Upper lobe of right lung (tissue), 1 donor: ENCODE data around the gene SPTBN2. TPM values are rescaled to one million over a fixed set of nuclear protein-coding genes. Genes with fewer than 3 reads are reported as not detected.

Experiments used
- ATAC-seq: fragments of 200-7000 bp; cut with Tn5 transposase; one replicate; pipeline ENCODE4 v1.9.1; 2020; ENCODE audit warnings: mild to moderate bottlenecking, moderate library complexity
- DNase-seq: peaks from one replicate; pipeline ENCODE4 v3.0.0-alpha.2; 2020
- H3K27ac ChIP-seq: fragments of 200-600 bp; one replicate; pipeline ENCODE4 v1.8.0; 2022
- H3K27me3 ChIP-seq: fragments of 200-600 bp; one replicate; pipeline ENCODE4 v1.8.0; 2022; ENCODE audit warnings: mild to moderate bottlenecking
- H3K36me3 ChIP-seq: fragments of 200-600 bp; one replicate; pipeline ENCODE4 v1.8.0; 2022
- H3K4me1 ChIP-seq: fragments of 200-600 bp; one replicate; pipeline ENCODE4 v1.8.0; 2022
- H3K4me3 ChIP-seq: fragments of 200-600 bp; one replicate; pipeline ENCODE4 v1.8.0; 2022; ENCODE audit warnings: mild to moderate bottlenecking
- H3K9me3 ChIP-seq: fragments of 200-600 bp; one replicate; pipeline ENCODE4 v1.8.0; 2022
- intact Hi-C: fragments of 100-400 bp; cut with DNase I; formaldehyde crosslinking; loops from one replicate; pipeline ENCODE4 v1.11.0; 2022
- total RNA-seq: library from RNA; stranded (reverse); fragmentation: NEBNext Ultra II Directional; extraction: Animal tissue kit (Norgen Biotek cat#: 25700); gene quantifications from one replicate; pipeline ENCODE4 v1.2.1, GENCODE V29; 2021
- TF ChIP-seq, protein P1 (sequence below): fragments of 200-600 bp; IDR thresholded peaks from one replicate; pipeline ENCODE4 v1.8.0; 2022; ENCODE audit warnings: antibody characterized with exemption
- donor health status: DM: no; HTN: yes; CAD: no; lungs with severe emphysema.

Gene SPTBN2
- total RNA-seq, 1 donor from 2014 or later = 8.1 TPM

DNA sequence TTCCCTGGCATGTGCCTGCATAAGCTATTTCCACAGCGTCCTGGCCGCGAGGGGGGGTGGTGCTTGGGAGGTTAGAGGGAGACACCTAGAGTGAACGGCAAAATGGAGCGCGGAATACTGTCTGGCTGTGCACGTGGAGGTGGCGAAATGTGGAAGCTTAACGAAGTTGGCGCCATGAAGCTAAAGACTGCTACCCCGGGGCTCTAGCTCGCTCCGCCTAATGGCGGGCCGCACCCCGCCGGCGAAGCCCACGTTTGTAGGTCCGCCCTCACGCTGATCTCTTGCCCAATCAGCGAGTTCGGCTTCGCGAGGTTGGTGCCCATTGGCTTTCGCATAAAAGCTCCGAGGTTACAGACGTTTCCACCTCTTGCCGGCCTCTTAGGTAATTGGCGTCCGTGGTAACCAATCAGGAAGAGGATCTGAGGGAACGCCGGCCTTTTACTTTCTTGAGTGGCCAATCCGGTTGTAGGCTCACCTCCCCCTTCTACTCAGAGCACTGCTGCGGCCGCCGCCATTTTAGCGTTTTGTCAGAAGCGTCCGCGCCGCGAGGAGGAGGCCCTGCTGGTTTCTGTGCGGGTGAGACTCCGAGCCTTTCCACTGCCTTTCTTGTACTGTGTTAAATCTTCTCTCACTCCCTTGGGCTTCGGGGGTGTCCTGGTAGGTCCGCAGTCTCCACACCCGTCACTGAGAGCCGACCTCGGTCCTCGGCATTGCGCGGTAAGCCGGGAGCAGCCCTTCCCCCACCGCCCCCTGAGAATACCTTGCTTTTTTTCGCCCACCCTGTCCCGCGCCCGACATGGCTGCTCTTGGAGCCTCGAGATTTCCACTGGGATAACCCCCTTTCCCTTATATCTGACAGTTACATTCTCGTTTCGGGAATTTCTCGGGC is 90.6 kb downstream of the SPTBN2 start, which contains the start of gene RBM4:
Gene RBM4, plus strand, starts transcription at position 527 of the 889 bp plus-strand sequence. CDS start 1,009 bp downstream, outside the sequence.
- DNase-seq (peak; percentile 96), ATAC-seq (peak; percentile 98)
- peak within 1 kb of the TSS; percentile 82 for H3K27ac ChIP-seq
- intact Hi-C loops = no loop called here
- H3K36me3 ChIP-seq = peaks cover 40% of the 10 kb centered on the region
- TF ChIP-seq, protein P1, sequence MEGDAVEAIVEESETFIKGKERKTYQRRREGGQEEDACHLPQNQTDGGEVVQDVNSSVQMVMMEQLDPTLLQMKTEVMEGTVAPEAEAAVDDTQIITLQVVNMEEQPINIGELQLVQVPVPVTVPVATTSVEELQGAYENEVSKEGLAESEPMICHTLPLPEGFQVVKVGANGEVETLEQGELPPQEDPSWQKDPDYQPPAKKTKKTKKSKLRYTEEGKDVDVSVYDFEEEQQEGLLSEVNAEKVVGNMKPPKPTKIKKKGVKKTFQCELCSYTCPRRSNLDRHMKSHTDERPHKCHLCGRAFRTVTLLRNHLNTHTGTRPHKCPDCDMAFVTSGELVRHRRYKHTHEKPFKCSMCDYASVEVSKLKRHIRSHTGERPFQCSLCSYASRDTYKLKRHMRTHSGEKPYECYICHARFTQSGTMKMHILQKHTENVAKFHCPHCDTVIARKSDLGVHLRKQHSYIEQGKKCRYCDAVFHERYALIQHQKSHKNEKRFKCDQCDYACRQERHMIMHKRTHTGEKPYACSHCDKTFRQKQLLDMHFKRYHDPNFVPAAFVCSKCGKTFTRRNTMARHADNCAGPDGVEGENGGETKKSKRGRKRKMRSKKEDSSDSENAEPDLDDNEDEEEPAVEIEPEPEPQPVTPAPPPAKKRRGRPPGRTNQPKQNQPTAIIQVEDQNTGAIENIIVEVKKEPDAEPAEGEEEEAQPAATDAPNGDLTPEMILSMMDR = no peak
- H3K9me3 ChIP-seq = no peaks in the 10 kb centered on the region
- H3K4me1 ChIP-seq = peaks cover 43% of the 10 kb centered on the region
- peak within 1 kb of the TSS; percentile 78 for H3K4me3 ChIP-seq
- H3K27me3 ChIP-seq = no peaks in the 10 kb centered on the region

DNA sequence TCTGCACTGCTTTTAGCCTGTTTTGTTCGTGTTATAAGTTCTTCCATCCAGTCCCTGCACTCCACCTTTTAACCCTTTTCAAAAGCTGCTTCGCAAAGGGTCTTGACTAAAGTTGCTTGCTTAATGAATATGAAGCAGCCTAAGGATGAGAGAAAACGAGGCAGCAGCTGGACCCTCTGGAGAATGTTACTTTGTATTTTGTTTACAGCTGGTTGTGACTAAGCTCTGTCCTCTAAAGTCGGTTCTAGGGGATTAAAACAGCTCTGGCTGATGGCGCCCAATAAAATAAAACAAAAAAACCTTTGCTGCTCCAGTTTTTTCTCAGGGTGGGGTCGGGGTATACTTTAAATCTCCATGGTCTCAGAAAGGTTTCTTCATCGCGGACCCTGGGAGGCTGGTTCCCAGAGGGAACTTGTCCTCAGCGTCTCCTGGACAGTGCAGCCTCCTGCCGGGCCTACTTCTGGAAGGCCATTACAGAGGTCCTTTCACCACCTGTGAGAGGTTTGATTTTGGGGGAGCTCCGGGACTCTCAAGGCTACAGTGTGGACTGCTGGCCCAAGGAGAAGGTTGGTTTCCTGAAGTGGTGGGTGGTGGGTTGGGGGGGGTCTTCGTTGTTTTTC is 91.3 kb downstream of the SPTBN2 start:
- peak overlapping the region; percentile 78 for H3K4me3 ChIP-seq
- intact Hi-C loops = no loop called here
- TF ChIP-seq, protein P1 = no peak
- H3K36me3 ChIP-seq = peaks cover 33% of the 10 kb centered on the region
- no peak for DNase-seq
- H3K4me1 ChIP-seq = peaks cover 35% of the 10 kb centered on the region
- no peaks in the 10 kb centered on the region for H3K27me3 ChIP-seq
- no peak for ATAC-seq
- no peaks in the 10 kb centered on the region for H3K9me3 ChIP-seq
- H3K27ac ChIP-seq = peak overlapping the region; percentile 53

DNA sequence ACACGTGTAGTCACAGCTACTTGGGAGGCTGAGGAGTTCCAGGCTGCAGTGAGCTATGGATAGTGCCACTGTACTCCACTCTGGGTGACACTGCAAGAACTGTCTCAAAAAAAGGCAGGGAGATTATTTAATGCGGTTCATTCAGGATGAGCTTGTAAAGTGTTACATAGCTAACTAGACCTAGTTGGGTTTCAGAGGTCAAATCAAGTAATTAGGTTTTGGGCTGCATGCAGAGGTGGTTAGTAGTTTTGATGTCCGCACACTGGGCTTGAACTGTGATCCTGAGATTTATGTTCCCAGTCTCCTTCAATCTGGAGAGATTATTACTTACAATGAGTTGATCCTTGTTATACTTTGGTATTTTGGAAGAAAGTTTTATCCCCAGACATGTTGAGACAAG is 92.6 kb downstream of the SPTBN2 start:
- Histone ChIP-seq H3K27me3 (no peaks in the 10 kb centered on the region), H3K36me3 (peaks cover 22% of the 10 kb centered on the region), H3K4me3 (no peak overlapping the region), H3K9me3 (no peaks in the 10 kb centered on the region), H3K4me1 (peaks cover 25% of the 10 kb centered on the region), H3K27ac (no peak overlapping the region)
- intact Hi-C loops = no loop called here
- DNase-seq (no peak), ATAC-seq (no peak)
- TF ChIP-seq, protein P1 = no peak

Other genes starting within 250 kb of the SPTBN2 start
- gene DPP3, start 248.8 kb downstream of the SPTBN2 start, total RNA-seq = 31.9 TPM
- 33.5 TPM for gene BBS1, start 218.6 kb downstream of the SPTBN2 start, total RNA-seq
- gene ZDHHC24, start 183.2 kb downstream of the SPTBN2 start, total RNA-seq = 14.5 TPM
- not detected for gene ACTN3, start 182.3 kb downstream of the SPTBN2 start, total RNA-seq
- gene CTSF, start 160.6 kb downstream of the SPTBN2 start, total RNA-seq = 37.0 TPM
- gene CCDC87, start 136.2 kb downstream of the SPTBN2 start, total RNA-seq = 0.26 TPM
- gene CCS, start 136.0 kb downstream of the SPTBN2 start, total RNA-seq = 31.9 TPM
- 63.3 TPM for gene RBM14, start 112.6 kb downstream of the SPTBN2 start, total RNA-seq
- 98.9 TPM for gene RBM4, start 90.5 kb downstream of the SPTBN2 start, total RNA-seq
- 9.5 TPM for gene RBM4B, start 51.3 kb downstream of the SPTBN2 start, total RNA-seq
- gene RCE1, start 114.2 kb upstream of the SPTBN2 start, total RNA-seq = 18.4 TPM
- gene LRFN4, start 127.8 kb upstream of the SPTBN2 start, total RNA-seq = 14.0 TPM
- 12.7 TPM for gene PC, start 229.2 kb upstream of the SPTBN2 start, total RNA-seq
- gene C11orf86, start 246.1 kb upstream of the SPTBN2 start, total RNA-seq = not detected